ENCODE results near the gene LCN6. TPM values are rescaled to one million over a fixed set of nuclear protein-coding genes. Genes with fewer than 3 reads are reported as not detected.

The LCN6 gene
- polyA plus RNA-seq, 1 donor (not counting 4 experiments of a cell fraction or from before 2014, with no cell fraction given), result not detected

DNA sequence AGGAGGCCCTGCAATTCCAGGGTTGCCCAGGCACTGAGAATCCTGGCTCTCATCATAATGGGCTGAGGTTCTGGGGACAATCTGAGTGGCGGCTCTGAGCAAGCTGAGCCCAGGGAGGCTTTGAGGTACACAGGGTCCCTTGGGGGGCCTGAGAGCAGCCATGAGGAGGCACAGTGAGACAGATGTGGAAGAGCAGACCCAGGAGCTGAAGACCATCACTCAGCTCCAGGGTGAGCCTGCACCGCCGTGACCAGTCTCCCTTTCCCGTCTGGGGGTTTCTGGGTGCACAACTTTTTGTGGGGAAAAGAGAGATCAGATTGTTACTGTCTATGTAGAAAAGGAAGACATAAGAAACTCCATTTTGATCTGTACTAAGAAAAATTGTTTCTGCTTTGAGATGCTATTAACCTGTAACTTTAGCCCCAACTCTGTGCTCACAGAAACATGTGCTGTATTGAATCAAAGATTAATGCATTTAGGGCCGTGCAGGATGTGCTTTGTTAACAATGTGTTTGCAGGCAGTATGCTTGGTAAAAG lies 48.0 kb upstream of the LCN6 start, which contains the start of gene CCDC183:
Gene CCDC183, plus strand, starts transcription at position 101 of the 537 bp plus-strand sequence. Its CDS starts 60 bp downstream, at position 161.
- TF ChIP-seq EZH2 (IDR thresholded peaks at IDR 0.05; ENCODE audit: low read length), result no peak
- TF ChIP-seq, protein P1, sequence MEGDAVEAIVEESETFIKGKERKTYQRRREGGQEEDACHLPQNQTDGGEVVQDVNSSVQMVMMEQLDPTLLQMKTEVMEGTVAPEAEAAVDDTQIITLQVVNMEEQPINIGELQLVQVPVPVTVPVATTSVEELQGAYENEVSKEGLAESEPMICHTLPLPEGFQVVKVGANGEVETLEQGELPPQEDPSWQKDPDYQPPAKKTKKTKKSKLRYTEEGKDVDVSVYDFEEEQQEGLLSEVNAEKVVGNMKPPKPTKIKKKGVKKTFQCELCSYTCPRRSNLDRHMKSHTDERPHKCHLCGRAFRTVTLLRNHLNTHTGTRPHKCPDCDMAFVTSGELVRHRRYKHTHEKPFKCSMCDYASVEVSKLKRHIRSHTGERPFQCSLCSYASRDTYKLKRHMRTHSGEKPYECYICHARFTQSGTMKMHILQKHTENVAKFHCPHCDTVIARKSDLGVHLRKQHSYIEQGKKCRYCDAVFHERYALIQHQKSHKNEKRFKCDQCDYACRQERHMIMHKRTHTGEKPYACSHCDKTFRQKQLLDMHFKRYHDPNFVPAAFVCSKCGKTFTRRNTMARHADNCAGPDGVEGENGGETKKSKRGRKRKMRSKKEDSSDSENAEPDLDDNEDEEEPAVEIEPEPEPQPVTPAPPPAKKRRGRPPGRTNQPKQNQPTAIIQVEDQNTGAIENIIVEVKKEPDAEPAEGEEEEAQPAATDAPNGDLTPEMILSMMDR (optimal IDR thresholded peaks at IDR 0.05 in 1 of 3, IDR thresholded peaks at IDR 0.05 in 1 of 3, conservative IDR thresholded peaks at IDR 0.05 in 1 of 3; ENCODE audit: extremely low read depth in 1 of 3, insufficient read depth in 2 of 3, low read length in 3 of 3), result no peak
- H3K4me1 ChIP-seq (ENCODE audit: control insufficient read depth, extremely low read depth, insufficient read depth, low read length), result peaks cover 28% of the 10 kb centered on the region
- peaks cover 29% of the 10 kb centered on the region for H3K27me3 ChIP-seq (ENCODE audit: control insufficient read depth, extremely low read depth, insufficient read depth, low read length)
- H3K79me2 ChIP-seq (ENCODE audit: control insufficient read depth, insufficient read depth, low read length), result peaks cover 9% of the 10 kb centered on the region
- H2AFZ ChIP-seq (ENCODE audit: control insufficient read depth, low read length), result no peak within 1 kb of the TSS
- no peak within 1 kb of the TSS for H3K4me2 ChIP-seq (ENCODE audit: control insufficient read depth, extremely low read depth, insufficient read depth, low read depth, low read length)
- no peaks in the 10 kb centered on the region for H3K9me3 ChIP-seq (ENCODE audit: control insufficient read depth, low read depth, low read length)
- no peak within 1 kb of the TSS for H3K4me3 ChIP-seq (ENCODE audit: control insufficient read depth in 2 of 3, extremely low read depth in 1 of 3, insufficient read depth in 2 of 3, low read depth in 1 of 3, low read length in 3 of 3)
- no peak within 1 kb of the TSS for H3K9ac ChIP-seq (ENCODE audit: control insufficient read depth, extremely low read depth, insufficient read depth, low read length)
- dilution Hi-C loops (cut with MboI; ENCODE audit: extremely low pct_ligation_motif_present, low sequenced_read_pairs), result no loop called here
- peaks cover 8 to 17% of the 10 kb centered on the region in 2 experiments for H3K36me3 ChIP-seq (ENCODE audit: control insufficient read depth in 2 of 2, extremely low read depth in 1 of 2, insufficient read depth in 2 of 2, low read length in 2 of 2)
- FAIRE-seq (no peak), DNase-seq (ENCODE audit: low read depth, low spot score) (no peak)
- H4K20me1 ChIP-seq (ENCODE audit: control insufficient read depth, extremely low read depth, insufficient read depth, low read length), result peaks cover 17% of the 10 kb centered on the region
- H3K27ac ChIP-seq (ENCODE audit: control insufficient read depth, insufficient read depth, low read length), result no peak within 1 kb of the TSS
- no peaks in the 10 kb centered on the region for H3K9me1 ChIP-seq (ENCODE audit: control insufficient read depth, extremely low read depth, insufficient read depth, low read length)

DNA sequence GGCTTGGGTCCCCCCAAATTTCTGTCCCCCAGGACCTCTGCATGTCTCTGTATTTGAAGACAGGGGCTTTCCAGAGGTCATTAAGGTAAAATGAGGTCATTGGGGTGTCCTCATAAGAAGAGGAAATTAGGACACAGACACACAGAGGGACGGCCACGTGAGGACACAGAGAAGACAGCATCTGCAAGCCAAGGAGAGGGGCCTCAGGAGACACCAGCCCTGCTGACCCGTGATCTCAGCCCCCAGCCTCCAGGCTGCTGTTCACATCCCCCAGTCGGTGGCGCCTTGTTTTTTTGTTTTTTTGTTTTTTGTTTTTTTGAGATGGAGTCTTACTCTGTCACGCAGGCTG lies 46.6 kb upstream of the LCN6 start:
- TF ChIP-seq, protein P1 (optimal IDR thresholded peaks at IDR 0.05 in 1 of 3, IDR thresholded peaks at IDR 0.05 in 1 of 3, conservative IDR thresholded peaks at IDR 0.05 in 1 of 3; ENCODE audit: extremely low read depth in 1 of 3, insufficient read depth in 2 of 3, low read length in 3 of 3), result no peak
- no peak for TF ChIP-seq EZH2 (IDR thresholded peaks at IDR 0.05; ENCODE audit: low read length)
- Histone ChIP-seq H3K79me2 (ENCODE audit: control insufficient read depth, insufficient read depth, low read length) (peaks cover 9% of the 10 kb centered on the region), H3K9ac (ENCODE audit: control insufficient read depth, extremely low read depth, insufficient read depth, low read length) (no peak overlapping the region), H3K27ac (ENCODE audit: control insufficient read depth, insufficient read depth, low read length) (no peak overlapping the region), H3K4me1 (ENCODE audit: control insufficient read depth, extremely low read depth, insufficient read depth, low read length) (peaks cover 24% of the 10 kb centered on the region), H3K9me1 (ENCODE audit: control insufficient read depth, extremely low read depth, insufficient read depth, low read length) (no peaks in the 10 kb centered on the region), H2AFZ (ENCODE audit: control insufficient read depth, low read length) (no peak overlapping the region), H3K4me2 (ENCODE audit: control insufficient read depth, extremely low read depth, insufficient read depth, low read depth, low read length) (no peak overlapping the region), H4K20me1 (ENCODE audit: control insufficient read depth, extremely low read depth, insufficient read depth, low read length) (peaks cover 17% of the 10 kb centered on the region), H3K4me3 (ENCODE audit: control insufficient read depth in 2 of 3, extremely low read depth in 1 of 3, insufficient read depth in 2 of 3, low read depth in 1 of 3, low read length in 3 of 3) (no peak overlapping the region), H3K9me3 (ENCODE audit: control insufficient read depth, low read depth, low read length) (no peaks in the 10 kb centered on the region), H3K36me3 (ENCODE audit: control insufficient read depth in 2 of 2, extremely low read depth in 1 of 2, insufficient read depth in 2 of 2, low read length in 2 of 2) (peaks cover 8 to 17% of the 10 kb centered on the region in 2 experiments), H3K27me3 (ENCODE audit: control insufficient read depth, extremely low read depth, insufficient read depth, low read length) (peaks cover 29% of the 10 kb centered on the region)
- FAIRE-seq (no peak), DNase-seq (ENCODE audit: low read depth, low spot score) (no peak)
- dilution Hi-C loops (cut with MboI; ENCODE audit: extremely low pct_ligation_motif_present, low sequenced_read_pairs), result no loop called here
